ENCODE measurements around the gene RNF26. TPM values are rescaled to one million over a fixed set of nuclear protein-coding genes. Genes with fewer than 3 reads are reported as not detected.

The RNF26 gene
- total and polyA plus RNA-seq, 5 experiments from 2014 or later: 19.8 to 45.9 (median 37.0) TPM

DNA sequence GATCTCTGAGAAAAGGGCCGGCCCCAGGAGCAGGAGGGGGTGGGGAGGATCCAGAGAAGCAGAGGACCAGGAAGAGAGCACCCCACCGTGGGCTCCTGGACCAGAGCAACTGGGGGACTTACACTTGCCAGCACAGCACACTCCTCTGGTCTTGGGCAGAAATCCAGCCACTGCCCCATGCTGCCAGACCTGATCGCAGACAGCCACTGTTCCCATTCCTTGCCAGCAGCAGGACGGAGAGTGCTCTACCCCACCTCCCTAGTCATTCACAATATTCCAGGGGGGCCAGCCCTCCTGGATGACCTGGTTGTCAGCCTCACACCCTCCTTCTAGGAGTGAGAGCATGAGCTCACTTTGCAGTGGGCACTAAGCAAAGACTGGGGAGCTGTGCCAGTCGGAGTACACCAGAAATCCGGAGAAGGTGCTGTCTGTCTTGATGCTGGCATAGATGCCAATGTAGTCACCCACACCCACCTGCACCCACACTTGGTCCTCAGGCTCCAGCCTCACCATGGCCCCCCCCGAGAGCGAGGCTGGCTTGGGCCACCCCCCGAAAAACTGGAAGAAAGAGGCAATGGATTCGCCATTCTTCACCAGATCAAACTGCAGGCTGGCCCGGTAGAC lies 4.8 kb downstream of the RNF26 start:
- H3K4me1 Mint-ChIP-seq: peaks cover 17 to 60% (median 45%) of the 10 kb centered on the region in 4 donors
- peaks cover 9 to 47% (median 24%) of the 10 kb centered on the region in 5 donors for H3K27me3 Mint-ChIP-seq
- ATAC-seq (no peak), DNase-seq (peak in 1 of 10 donors; percentile 54)
- H3K4me3 Mint-ChIP-seq: peak overlapping the region in 9 of 10 donors; percentile 26 to 77 (median 64)
- POLR2A ChIA-PET: interaction anchor here (1.0 kb wide), 1 partner anchor 133 kb away, joined by 3 read pairs; the partner anchor contains the start of gene CBL
- H3K36me3 Mint-ChIP-seq: peaks cover 0 to 10% (median 3%) of the 10 kb centered on the region in 3 donors
- H3K9me3 Mint-ChIP-seq: no peaks in the 10 kb centered on the region
- H3K27ac Mint-ChIP-seq: peak overlapping the region in 1 of 10 donors; percentile 25

DNA sequence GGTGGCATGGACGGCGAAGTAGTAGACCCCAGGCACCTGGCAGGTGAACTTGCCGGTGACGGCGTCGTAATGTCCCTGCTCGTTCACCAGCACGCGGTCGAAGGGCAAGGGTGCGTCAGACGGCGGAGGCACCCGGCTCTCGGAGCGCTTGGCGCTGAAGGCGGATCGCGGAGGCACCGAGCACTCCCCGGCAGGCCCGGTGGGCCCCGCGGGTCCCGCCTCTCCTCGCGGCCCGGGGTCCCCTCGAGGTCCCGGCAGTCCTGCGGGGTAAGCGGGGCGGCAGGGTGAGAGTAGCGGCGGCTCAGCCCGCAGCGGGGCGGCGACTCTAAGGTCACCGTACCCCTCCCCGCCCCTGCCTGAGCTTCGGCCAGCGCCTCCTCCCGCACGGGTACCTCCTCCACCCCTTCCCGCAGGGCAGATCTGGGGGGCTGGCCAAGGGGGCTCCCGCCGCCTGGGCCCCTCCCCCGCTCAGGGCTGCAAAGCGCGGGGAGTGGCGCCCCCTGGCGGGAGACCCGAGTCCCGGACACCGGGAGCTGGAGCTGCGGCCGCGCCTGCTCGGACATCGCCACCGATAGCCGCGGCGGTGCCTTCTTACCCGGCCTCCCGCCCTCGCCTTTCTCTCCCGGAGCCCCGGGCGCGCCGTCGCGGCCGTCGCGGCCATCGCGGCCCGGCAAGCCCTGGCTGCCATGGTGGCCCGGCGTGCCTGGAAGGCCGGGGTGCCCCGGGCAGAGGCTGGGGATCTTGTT lies 5.4 kb downstream of the RNF26 start:
- POLR2A ChIA-PET: interaction anchor here (1.4 kb wide), 1 partner anchor 41 kb away, joined by 3 read pairs; no protein-coding TSS in a partner anchor
- ATAC-seq (peak in 1 of 2 donors; percentile 26), DNase-seq (peak in 2 of 10 donors; percentile 48 to 61)
- Mint-ChIP-seq H3K4me1 (peaks cover 15 to 58% (median 40%) of the 10 kb centered on the region in 4 donors), H3K4me3 (peak overlapping the region in 9 of 10 donors; percentile 26 to 77 (median 63)), H3K36me3 (peaks cover 0 to 10% (median 3%) of the 10 kb centered on the region in 3 donors), H3K27me3 (peaks cover 9 to 47% (median 24%) of the 10 kb centered on the region in 5 donors), H3K27ac (no peak overlapping the region), H3K9me3 (no peaks in the 10 kb centered on the region)

DNA sequence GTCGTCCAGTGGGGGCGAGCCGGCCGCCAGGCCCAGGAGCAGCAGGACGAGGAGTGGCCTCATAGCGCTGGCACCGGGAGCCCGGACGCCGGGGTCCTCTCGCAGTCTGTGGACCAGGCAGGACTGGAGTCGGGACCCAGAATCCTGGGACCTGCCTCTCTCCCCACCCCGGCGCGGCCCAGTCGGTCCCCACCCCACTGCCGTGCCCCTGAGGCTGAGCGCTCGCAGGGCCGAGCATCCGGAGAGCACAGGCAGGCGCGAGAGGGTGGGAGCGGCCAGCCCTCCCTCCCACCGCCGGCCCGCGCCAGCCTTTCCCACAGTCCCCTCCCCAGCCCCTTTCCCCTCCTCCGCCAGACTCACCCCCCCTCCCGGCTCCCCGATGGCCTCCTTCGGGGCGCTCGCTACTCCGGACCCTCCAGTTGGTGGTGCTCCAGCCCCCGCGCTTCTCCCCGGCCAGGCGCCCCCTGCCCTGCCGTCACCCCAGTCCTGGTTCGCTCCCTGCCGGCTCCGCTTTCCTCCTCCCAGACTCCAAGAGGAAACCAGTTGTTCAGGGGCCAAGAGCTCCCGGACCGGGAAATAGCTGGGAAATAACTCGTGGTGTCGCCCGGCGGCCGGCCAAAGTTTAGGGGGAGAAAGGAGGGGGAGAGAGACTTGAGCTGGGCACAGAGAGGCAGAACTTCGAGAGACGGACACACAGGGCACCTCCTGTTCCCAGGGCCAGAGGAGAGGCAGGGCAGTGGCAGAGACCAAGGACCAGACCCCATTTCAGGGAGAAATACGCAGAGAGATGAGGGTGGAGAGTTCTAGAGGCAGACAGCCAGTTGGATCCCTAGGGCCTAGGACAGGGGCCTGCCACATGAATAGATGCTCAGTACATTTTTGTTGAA lies 6.3 kb downstream of the RNF26 start, which contains the start of gene C1QTNF5:
C1QTNF5 (minus strand) TSS at position 549 of the 887 bp plus-strand sequence; CDS start at position 63, 486 bp downstream.
- ATAC-seq: peak in 1 of 2 donors; percentile 36
- Mint-ChIP-seq H3K27me3 (peaks cover 9 to 47% (median 28%) of the 10 kb centered on the region in 5 donors), H3K4me3 (peak within 1 kb of the TSS; percentile 5 to 66 (median 34)), H3K4me1 (peaks cover 14 to 50% (median 32%) of the 10 kb centered on the region in 4 donors), H3K9me3 (no peaks in the 10 kb centered on the region), H3K36me3 (peaks cover 0 to 10% (median 3%) of the 10 kb centered on the region in 3 donors), H3K27ac (peak within 1 kb of the TSS in 3 of 10 donors; percentile 16 to 75 (median 17))
- peak in 1 of 10 donors; percentile 61 for DNase-seq
- POLR2A ChIA-PET: interaction anchor here (1.0 to 1.4 kb wide), 2 partner anchors 27 to 40 kb away, joined by 3 read pairs; no protein-coding TSS in a partner anchor

DNA sequence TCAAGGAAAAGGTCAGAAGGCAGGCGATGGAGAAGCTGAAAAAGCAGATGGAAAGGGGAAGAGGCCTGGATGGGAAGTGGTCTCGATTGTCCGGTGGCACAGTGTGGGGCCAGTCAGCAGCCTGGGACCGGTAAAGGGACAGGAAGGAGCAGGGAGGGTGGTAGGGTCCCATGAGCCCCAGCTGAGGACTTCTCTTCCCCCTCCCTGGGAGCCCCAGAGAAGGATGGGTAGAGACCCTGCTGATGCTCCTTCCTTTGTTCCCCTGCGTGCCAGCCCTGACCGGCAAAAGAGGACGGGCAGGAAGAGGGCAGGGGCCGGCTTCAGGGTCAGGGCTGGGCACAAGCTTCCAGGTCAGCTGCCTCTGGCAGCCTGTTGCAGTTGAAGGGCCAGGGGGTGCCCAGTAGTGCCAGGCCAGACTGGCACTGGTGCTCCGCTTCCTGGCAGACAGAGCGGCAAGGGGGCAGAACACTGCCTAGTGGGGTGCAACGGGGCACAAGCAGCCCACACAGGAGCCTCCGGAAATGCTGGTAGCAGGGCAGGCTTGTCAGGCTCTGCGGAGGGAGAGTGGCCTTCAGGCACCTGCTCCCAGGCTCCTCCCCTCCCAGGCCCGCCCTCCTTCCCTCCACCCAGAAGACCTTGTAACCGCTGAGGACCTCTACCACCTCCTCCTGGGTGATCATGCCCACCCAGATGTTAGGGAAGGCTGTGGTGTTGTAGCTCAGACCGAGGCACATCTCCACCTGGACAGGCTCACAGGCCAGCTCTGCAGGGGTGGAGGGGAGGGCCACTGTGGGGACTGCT lies 7.1 kb downstream of the RNF26 start:
- H3K27me3 Mint-ChIP-seq: peaks cover 9 to 47% (median 28%) of the 10 kb centered on the region in 5 donors
- H3K4me3 Mint-ChIP-seq: peak overlapping the region in 8 of 10 donors; percentile 5 to 66 (median 38)
- ATAC-seq (peak; percentile 25 to 37), DNase-seq (no peak)
- H3K4me1 Mint-ChIP-seq: peaks cover 10 to 41% (median 27%) of the 10 kb centered on the region in 4 donors
- POLR2A ChIA-PET: interaction anchor here (1.0 to 1.4 kb wide), 2 partner anchors 28 to 40 kb away, joined by 3 read pairs; no protein-coding TSS in a partner anchor
- H3K36me3 Mint-ChIP-seq: peaks cover 0 to 9% (median 3%) of the 10 kb centered on the region in 3 donors
- peak overlapping the region in 3 of 10 donors; percentile 16 to 75 (median 17) for H3K27ac Mint-ChIP-seq
- no peaks in the 10 kb centered on the region for H3K9me3 Mint-ChIP-seq

DNA sequence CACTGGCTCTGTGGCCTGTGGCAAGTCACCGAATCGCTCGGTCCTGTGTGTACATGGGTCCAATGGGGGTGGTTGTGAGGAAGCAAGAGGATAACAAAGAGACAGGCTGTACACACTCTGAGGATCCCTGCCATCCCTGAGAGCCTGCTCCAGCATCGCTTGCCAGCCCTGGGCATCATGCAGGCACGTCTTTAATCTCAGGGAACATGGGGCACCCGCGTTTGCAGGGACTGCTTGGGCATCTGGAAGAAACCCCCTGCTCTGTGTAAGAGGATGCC lies 7.6 kb downstream of the RNF26 start:
- peaks cover 10 to 36% (median 23%) of the 10 kb centered on the region in 4 donors for H3K4me1 Mint-ChIP-seq
- peaks cover 0 to 8% (median 2%) of the 10 kb centered on the region in 3 donors for H3K36me3 Mint-ChIP-seq
- ATAC-seq (no peak), DNase-seq (no peak)
- H3K27me3 Mint-ChIP-seq: peaks cover 9 to 53% (median 33%) of the 10 kb centered on the region in 5 donors
- POLR2A ChIA-PET: no interaction called here
- H3K9me3 Mint-ChIP-seq: no peaks in the 10 kb centered on the region
- peak overlapping the region in 1 of 10 donors; percentile 33 for H3K27ac Mint-ChIP-seq
- H3K4me3 Mint-ChIP-seq: no peak overlapping the region

DNA sequence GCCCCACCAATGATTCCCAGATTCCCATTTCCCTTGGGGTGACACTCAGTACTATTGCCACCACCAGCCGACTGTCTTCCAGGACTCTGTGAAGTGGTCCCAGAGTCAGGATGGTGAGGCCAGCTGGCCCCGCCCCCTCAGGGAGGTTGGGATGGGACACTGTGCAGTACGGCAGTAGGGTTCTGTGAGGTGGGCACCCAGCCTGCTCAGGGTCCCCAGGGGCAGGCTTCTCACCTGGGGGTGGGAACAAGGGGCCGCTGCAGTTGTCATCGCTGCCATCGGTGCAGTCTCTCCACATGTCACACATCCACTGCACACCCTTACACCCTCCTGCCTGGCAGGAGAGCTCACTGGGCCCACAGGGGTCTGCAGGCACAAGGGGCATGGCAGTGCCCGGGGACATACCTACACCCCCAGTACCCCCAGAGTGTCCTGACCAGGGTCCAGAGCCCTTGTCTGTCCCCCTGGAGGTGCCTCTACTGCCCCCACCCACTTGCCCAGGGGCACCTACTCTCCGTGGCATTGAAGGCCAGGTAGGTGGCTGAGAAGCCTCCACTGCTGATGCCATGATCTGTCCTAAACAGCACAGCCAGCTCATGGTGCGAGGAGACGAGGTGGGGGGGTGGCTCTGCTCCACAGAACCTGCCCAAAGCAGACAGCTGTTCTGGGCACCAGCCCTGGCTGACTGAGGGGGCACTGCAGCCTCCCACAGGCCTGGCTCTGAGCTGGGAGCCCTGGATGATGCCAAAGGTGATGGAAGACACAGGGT lies 8.2 kb downstream of the RNF26 start:
- POLR2A ChIA-PET: no interaction called here
- H3K27me3 Mint-ChIP-seq: peaks cover 9 to 59% (median 39%) of the 10 kb centered on the region in 5 donors
- peak overlapping the region in 1 of 10 donors; percentile 33 for H3K27ac Mint-ChIP-seq
- H3K36me3 Mint-ChIP-seq: peaks cover 0 to 8% (median 2%) of the 10 kb centered on the region in 3 donors
- ATAC-seq (no peak), DNase-seq (no peak)
- peaks cover 10 to 30% (median 19%) of the 10 kb centered on the region in 4 donors for H3K4me1 Mint-ChIP-seq
- no peak overlapping the region for H3K4me3 Mint-ChIP-seq
- H3K9me3 Mint-ChIP-seq: no peaks in the 10 kb centered on the region

DNA sequence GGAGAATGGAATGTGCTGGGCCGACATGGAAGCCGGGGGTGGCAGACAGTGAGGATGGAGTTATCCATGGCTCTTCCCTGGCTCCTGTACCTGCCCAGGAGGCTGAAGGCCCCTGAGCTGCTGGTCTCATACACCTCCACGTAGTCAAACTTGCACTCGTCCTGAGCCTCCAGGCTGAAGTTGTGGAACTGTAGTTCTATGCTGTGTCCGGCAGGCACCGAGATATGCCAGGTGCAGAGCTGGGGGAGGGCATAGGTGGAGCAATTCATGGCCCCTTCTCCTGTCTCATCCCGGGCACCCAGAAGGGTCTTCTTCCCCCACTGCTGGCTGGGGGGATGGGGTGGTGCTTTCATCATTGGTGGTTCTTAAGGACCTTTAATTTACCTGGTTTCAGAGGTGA lies 9.4 kb downstream of the RNF26 start:
- Mint-ChIP-seq H3K9me3 (no peaks in the 10 kb centered on the region), H3K36me3 (peaks cover 0 to 3% (median 0%) of the 10 kb centered on the region in 3 donors), H3K27ac (no peak overlapping the region), H3K4me3 (no peak overlapping the region), H3K4me1 (peaks cover 8 to 19% (median 14%) of the 10 kb centered on the region in 4 donors), H3K27me3 (peaks cover 8 to 55% (median 35%) of the 10 kb centered on the region in 5 donors)
- no peak for DNase-seq
- POLR2A ChIA-PET: no interaction called here
- no peak for ATAC-seq

DNA sequence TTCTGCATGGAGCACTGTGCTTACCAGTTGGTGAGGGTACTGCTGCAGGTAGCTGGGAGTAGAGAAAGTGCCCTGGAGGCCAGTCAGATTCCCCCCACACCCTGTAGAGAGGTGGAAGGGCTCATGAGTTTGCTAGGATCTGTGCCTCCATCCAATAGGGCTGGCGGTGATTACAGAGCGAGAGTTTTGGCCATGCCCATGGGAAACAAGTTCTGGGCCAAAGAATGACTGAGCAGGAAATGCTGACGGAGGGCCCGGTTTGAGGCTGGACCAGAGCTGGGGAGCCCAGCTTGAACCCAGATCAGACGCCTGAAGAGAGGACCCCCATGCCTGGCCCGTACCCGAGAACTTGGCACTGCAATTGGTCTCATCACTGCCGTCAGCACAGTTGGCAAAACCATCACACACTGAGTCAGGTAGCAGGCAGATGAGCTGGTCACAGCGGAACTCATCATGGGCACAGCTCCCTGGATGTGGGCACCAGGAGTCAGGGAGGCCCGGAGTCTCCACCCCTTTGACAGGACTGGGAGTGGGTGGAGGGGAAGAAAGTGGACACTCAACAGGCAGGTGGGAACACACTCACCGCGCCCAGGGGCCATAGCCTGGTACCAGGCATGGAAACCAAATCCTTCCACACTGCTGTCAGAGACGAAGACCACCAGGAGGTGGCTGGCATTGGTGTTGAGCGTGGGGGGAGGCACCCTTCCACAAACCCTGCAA lies 10.1 kb downstream of the RNF26 start:
- H3K27ac Mint-ChIP-seq: no peak overlapping the region
- peaks cover 6 to 12% (median 9%) of the 10 kb centered on the region in 4 donors for H3K4me1 Mint-ChIP-seq
- DNase-seq: no peak
- H3K36me3 Mint-ChIP-seq: no peaks in the 10 kb centered on the region
- H3K4me3 Mint-ChIP-seq: no peak overlapping the region
- no peak for ATAC-seq
- no peaks in the 10 kb centered on the region for H3K9me3 Mint-ChIP-seq
- POLR2A ChIA-PET: no interaction called here
- peaks cover 6 to 47% (median 28%) of the 10 kb centered on the region in 5 donors for H3K27me3 Mint-ChIP-seq

DNA sequence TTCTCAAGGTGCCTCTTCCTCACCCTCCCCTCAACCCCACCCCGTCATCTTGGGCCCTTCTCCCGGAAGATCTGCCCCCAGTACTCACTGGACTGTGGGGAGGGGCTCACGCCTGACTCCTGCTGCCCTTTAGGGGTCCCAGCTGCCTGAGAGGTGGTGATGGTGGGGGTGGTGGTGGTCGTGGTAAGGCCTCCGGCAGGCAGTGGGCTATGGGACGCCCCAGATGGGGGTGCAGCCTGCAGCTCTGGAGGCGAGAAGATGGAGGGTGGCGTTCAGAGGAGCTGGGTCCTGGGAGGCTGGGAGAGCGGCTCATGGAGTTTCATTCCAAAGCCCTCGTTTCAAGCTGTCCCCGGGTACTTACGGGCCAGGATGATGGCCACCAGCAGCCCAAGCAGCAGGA lies 11.4 kb downstream of the RNF26 start:
- no peak for DNase-seq
- POLR2A ChIA-PET: no interaction called here
- Mint-ChIP-seq H3K4me3 (no peak overlapping the region), H3K27ac (no peak overlapping the region), H3K9me3 (no peaks in the 10 kb centered on the region), H3K4me1 (peaks cover 8 to 13% (median 9%) of the 10 kb centered on the region in 4 donors), H3K36me3 (no peaks in the 10 kb centered on the region), H3K27me3 (peaks cover 6 to 44% (median 28%) of the 10 kb centered on the region in 5 donors)
- ATAC-seq: no peak

DNA sequence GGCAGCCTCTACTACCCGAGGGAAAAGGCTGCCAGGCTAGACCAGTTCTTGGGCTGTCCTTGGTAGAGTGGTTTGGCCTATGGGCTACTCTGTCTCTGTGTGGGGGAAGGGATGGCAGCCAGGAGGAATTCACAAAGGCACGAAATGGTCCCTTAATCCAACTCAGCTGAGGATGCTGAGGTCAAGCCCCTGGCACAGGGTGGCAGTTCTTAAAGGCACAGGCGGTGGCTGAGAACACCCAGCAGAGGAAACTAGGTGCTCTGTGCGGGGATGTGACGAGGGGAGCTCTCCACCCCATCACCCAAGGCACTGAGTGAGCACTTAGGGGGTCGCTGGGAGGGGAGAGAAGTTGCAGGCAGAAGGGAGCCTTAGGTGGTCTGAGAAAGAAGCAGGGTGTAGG lies 12.3 kb downstream of the RNF26 start, which contains the start of gene MFRP:
MFRP (minus strand) TSS at position 101 of the 400 bp plus-strand sequence. CDS start 192 bp downstream, outside the sequence.
- Mint-ChIP-seq H3K27ac (no peak within 1 kb of the TSS), H3K4me1 (peaks cover 0 to 5% (median 2%) of the 10 kb centered on the region in 4 donors), H3K27me3 (peaks cover 0 to 44% (median 25%) of the 10 kb centered on the region in 5 donors), H3K36me3 (no peaks in the 10 kb centered on the region), H3K4me3 (no peak within 1 kb of the TSS), H3K9me3 (no peaks in the 10 kb centered on the region)
- ATAC-seq (no peak), DNase-seq (no peak)
- POLR2A ChIA-PET: no interaction called here

Measured in naive thymus-derived CD8-positive, alpha-beta T cell (primary cell).